BLaER1 (cell line): Measurements from ENCODE around the gene VEZF1.

Source experiments
- H3K27ac ChIP-seq: shearing (Covaris generic); formaldehyde crosslinking; 2 replicates; pipeline ENCODE4 v1.8.1; 2022
- H3K27me3 ChIP-seq: shearing (Covaris generic); formaldehyde crosslinking; 2 replicates; pipeline ENCODE4 v1.8.1; 2022
- H3K36me3 ChIP-seq: shearing (Covaris generic); formaldehyde crosslinking; 2 replicates; pipeline ENCODE4 v1.8.1; 2022
- H3K4me1 ChIP-seq: shearing (Covaris generic); formaldehyde crosslinking; 2 replicates; pipeline ENCODE4 v1.8.1; 2022
- H3K4me2 ChIP-seq: shearing (Covaris generic); formaldehyde crosslinking; 2 replicates; pipeline ENCODE4 v1.8.1; 2022
- H3K4me3 ChIP-seq: shearing (Covaris generic); formaldehyde crosslinking; 2 replicates; pipeline ENCODE4 v1.8.1; 2022
- H3K9ac ChIP-seq: shearing (Covaris generic); formaldehyde crosslinking; 2 replicates; pipeline ENCODE4 v1.8.1; 2022
- H3K9me3 ChIP-seq: shearing (Covaris generic); formaldehyde crosslinking; 2 replicates; pipeline ENCODE4 v1.8.1; 2022
- H4K20me1 ChIP-seq: shearing (Covaris generic); formaldehyde crosslinking; 2 replicates; pipeline ENCODE4 v1.8.1; 2022
- Cebpa-rat ChIP-seq: shearing (Covaris generic); IDR thresholded peaks from 2 replicates; pipeline ENCODE4 v1.8.1; 2022

VEZF1 gene, protein sequence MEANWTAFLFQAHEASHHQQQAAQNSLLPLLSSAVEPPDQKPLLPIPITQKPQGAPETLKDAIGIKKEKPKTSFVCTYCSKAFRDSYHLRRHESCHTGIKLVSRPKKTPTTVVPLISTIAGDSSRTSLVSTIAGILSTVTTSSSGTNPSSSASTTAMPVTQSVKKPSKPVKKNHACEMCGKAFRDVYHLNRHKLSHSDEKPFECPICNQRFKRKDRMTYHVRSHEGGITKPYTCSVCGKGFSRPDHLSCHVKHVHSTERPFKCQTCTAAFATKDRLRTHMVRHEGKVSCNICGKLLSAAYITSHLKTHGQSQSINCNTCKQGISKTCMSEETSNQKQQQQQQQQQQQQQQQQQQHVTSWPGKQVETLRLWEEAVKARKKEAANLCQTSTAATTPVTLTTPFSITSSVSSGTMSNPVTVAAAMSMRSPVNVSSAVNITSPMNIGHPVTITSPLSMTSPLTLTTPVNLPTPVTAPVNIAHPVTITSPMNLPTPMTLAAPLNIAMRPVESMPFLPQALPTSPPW

DNA sequence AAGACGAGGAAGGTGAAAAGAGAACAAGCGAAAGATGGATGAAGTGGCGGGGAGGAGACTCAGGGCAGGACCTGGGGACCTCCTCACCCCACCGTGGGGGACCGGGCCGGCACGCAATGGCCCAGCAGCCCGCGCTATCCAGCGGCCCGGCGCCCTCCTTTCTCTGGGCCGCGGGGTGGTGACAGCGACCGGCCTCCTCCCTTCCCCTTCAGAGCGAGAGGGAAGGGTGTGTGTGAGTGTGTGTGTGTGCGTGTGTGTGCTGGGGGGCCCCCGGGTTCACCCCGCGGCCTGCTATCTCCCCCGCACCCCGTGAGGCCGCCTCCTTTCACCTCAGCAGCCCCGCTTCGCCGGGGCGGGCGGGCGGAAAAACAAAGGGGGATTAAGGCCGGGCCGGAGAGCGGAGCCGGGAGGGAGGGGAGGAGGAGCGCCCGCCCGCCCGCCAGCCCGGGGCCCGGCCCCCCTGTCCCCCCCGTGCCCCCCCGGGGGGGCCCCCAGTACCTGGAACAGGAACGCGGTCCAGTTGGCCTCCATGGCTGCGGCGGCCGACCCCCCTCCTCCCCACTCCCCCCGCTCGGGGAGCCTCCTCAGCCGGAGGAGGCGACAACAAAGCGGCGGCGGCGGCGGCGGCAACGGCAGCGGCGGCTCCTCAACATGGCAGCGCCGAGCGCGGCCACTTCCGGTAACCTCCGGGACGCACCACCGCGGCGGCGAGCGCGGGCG, at the start of gene VEZF1:
VEZF1 (minus strand) TSS at position 674 of the 720 bp plus-strand sequence; CDS start at position 531, 143 bp downstream.
- Histone ChIP-seq H3K27ac (peak within 1 kb of the TSS; percentile 98), H4K20me1 (peaks cover 48% of the 10 kb centered on the region), H3K9ac (peak within 1 kb of the TSS; percentile 97), H3K4me3 (peak within 1 kb of the TSS; percentile 92), H3K4me2 (peak within 1 kb of the TSS; percentile 95), H3K9me3 (no peaks in the 10 kb centered on the region), H3K36me3 (peaks cover 15% of the 10 kb centered on the region), H3K4me1 (peaks cover 78% of the 10 kb centered on the region), H3K27me3 (no peaks in the 10 kb centered on the region)
- TF ChIP-seq Cebpa-rat, result no peak

GRCh38 chr17:58032691-58033415, 44.8 kb upstream of the VEZF1 start:
- TF ChIP-seq Cebpa-rat, result no peak
- Histone ChIP-seq H3K9me3 (peaks cover 9% of the 10 kb centered on the region; the same call in 1 of the 2 replicates), H3K4me3 (no peak overlapping the region), H3K9ac (no peak overlapping the region), H4K20me1 (no peaks in the 10 kb centered on the region), H3K36me3 (no peaks in the 10 kb centered on the region), H3K4me1 (no peaks in the 10 kb centered on the region), H3K4me2 (no peak overlapping the region), H3K27me3 (no peaks in the 10 kb centered on the region), H3K27ac (no peak overlapping the region)

GRCh38 chr17:58028578-58028977, 40.5 kb upstream of the VEZF1 start:
- Histone ChIP-seq H4K20me1 (no peaks in the 10 kb centered on the region), H3K4me2 (no peak overlapping the region), H3K9ac (no peak overlapping the region), H3K27me3 (no peaks in the 10 kb centered on the region), H3K9me3 (peaks cover 9% of the 10 kb centered on the region; the same call in 1 of the 2 replicates), H3K4me3 (no peak overlapping the region), H3K36me3 (no peaks in the 10 kb centered on the region), H3K27ac (no peak overlapping the region), H3K4me1 (no peaks in the 10 kb centered on the region)
- TF ChIP-seq Cebpa-rat, result no peak

- TF ChIP-seq Cebpa-rat, result no peak
- peaks cover 6% of the 10 kb centered on the region for H3K4me1 ChIP-seq
Measured at GRCh38 chr17:58020401-58020800, 32.3 kb upstream of the VEZF1 start.

DNA sequence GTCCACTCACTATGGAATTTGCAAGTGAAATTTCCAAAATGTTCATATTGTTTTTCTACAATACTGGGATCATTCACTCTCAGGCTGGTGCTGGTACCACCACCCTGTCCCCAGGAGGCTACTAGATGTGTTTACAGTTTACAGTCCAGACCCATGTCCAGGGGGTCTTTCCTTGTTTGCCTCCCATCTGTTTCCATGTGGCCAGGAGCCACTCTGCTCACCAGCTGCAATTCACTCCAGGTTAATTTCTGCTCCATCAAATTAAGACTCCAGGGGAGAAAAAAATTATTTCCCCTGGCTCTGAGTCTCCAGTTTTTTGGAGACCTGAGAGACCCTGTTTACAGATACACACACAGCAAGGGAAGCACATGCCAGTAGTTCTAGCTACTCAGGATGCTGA, 31.5 kb upstream of the VEZF1 start:
- no peak overlapping the region for H3K27ac ChIP-seq
- H3K27me3 ChIP-seq, result no peaks in the 10 kb centered on the region
- no peak overlapping the region for H3K9ac ChIP-seq
- H3K4me3 ChIP-seq, result no peak overlapping the region
- H3K4me1 ChIP-seq, result peaks cover 6% of the 10 kb centered on the region
- no peaks in the 10 kb centered on the region for H3K36me3 ChIP-seq
- H3K9me3 ChIP-seq, result no peaks in the 10 kb centered on the region
- H4K20me1 ChIP-seq, result no peaks in the 10 kb centered on the region
- TF ChIP-seq Cebpa-rat, result no peak
- no peak overlapping the region for H3K4me2 ChIP-seq

More at GRCh38 chr17:58020401-58020800, 32.3 kb upstream of the VEZF1 start:
- no peak overlapping the region for H3K9ac ChIP-seq
- no peak overlapping the region for H3K27ac ChIP-seq
- no peaks in the 10 kb centered on the region for H4K20me1 ChIP-seq
- no peak overlapping the region for H3K4me2 ChIP-seq
- H3K27me3 ChIP-seq, result no peaks in the 10 kb centered on the region
- no peaks in the 10 kb centered on the region for H3K9me3 ChIP-seq
- no peak overlapping the region for H3K4me3 ChIP-seq
- no peaks in the 10 kb centered on the region for H3K36me3 ChIP-seq

GRCh38 chr17:58019039-58019438, 31.0 kb upstream of the VEZF1 start:
- TF ChIP-seq Cebpa-rat, result no peak
- H3K4me3 ChIP-seq, result no peak overlapping the region
- H3K4me1 ChIP-seq, result peaks cover 6% of the 10 kb centered on the region
- H3K4me2 ChIP-seq, result no peak overlapping the region
- no peak overlapping the region for H3K9ac ChIP-seq
- H3K36me3 ChIP-seq, result no peaks in the 10 kb centered on the region
- no peaks in the 10 kb centered on the region for H3K27me3 ChIP-seq
- H3K9me3 ChIP-seq, result no peaks in the 10 kb centered on the region
- no peak overlapping the region for H3K27ac ChIP-seq
- no peaks in the 10 kb centered on the region for H4K20me1 ChIP-seq

- H3K36me3 ChIP-seq, result peaks cover 8% of the 10 kb centered on the region
- peaks cover 11% of the 10 kb centered on the region for H3K9me3 ChIP-seq
- H3K4me3 ChIP-seq, result no peak overlapping the region
- peaks cover 17% of the 10 kb centered on the region for H4K20me1 ChIP-seq
- peaks cover 12% of the 10 kb centered on the region for H3K4me1 ChIP-seq
- H3K27ac ChIP-seq, result no peak overlapping the region
- H3K4me2 ChIP-seq, result no peak overlapping the region
- TF ChIP-seq Cebpa-rat, result no peak
- H3K27me3 ChIP-seq, result peaks cover 7% of the 10 kb centered on the region; the same call in 1 of the 2 replicates
- H3K9ac ChIP-seq, result no peak overlapping the region
Measured at GRCh38 chr17:58010067-58010799, 22.2 kb upstream of the VEZF1 start.

DNA sequence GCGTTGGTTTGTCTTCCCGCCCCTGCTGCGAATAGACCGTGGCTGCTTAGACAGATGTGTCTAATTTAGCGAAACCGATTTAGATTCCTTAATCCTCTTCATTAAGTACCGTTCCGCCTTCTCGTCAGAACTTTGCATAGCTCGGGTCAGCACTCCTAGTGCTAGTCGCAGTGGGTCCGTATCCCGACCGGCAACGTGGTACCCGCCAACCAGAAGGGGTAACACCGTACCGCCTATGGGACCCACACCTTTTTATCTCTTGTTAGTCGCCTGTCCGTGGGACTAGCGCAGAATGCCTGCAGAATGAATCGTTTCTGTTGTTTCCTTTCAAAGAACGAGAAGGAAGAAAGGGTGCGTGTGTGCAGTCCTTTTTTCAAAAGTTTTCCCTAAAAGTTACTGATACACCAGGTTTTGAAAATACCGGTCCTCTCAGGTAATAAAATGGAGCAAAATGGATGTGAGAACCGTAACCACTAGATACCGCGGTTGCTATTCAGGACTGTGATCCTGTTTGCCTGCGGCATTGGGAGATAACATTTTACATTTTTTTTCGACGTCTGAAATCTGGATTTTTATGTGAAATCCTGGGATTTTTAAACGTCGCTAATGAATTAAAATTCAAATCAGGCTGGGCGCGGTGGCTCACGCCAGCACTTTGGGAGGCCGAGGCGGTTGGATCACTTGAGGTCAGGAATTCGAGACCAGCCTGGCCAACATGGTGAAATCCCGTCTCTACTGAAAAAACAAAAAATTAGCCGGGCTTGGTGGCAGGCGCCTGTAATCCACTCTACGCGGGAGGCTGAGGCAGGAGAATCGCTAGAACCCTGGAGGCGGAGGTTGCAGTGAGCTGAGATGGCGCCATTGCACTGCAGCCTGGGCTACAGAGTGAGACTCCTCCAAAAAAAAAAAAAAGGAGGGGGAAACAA, 20.0 kb upstream of the VEZF1 start:
- Histone ChIP-seq H3K4me3 (peak overlapping the region; percentile 98), H3K9me3 (peaks cover 11% of the 10 kb centered on the region), H3K4me1 (peaks cover 34% of the 10 kb centered on the region), H4K20me1 (peaks cover 39% of the 10 kb centered on the region), H3K27me3 (peaks cover 7% of the 10 kb centered on the region; the same call in 1 of the 2 replicates), H3K27ac (peak overlapping the region; percentile 99), H3K9ac (peak overlapping the region; percentile 100), H3K36me3 (peaks cover 30% of the 10 kb centered on the region), H3K4me2 (peak overlapping the region; percentile 91)
- no peak for TF ChIP-seq Cebpa-rat
